MM.1S (cell line): Measurements from ENCODE around the gene CBLB.

ENCODE experiments used
- DNase-seq: peaks from one replicate; pipeline ENCODE4 v3.0.0-alpha.2; 2015
- H2AFZ ChIP-seq: fragments of 300-600 bp; sonication (generic); 2 replicates; pipeline ENCODE4 v1.6.0; 2016; ENCODE audit warnings: antibody characterized with exemption, low read length
- H3F3A ChIP-seq: fragments of 300-600 bp; sonication (generic); 2 replicates; pipeline ENCODE4 v1.6.1; 2016; ENCODE audit warnings: mild to moderate bottlenecking, antibody characterized with exemption, low read length, moderate library complexity, mixed read lengths; ENCODE audit not compliant: insufficient read depth
- H3K27ac ChIP-seq: fragments of 300-600 bp; sonication (generic); 2 replicates; pipeline ENCODE4 v1.5.1; 2016; ENCODE audit warnings: mild to moderate bottlenecking, low read length
- H3K27me3 ChIP-seq: fragments of 300-600 bp; sonication (generic); replicated peaks from 2 replicates; pipeline ENCODE4 v1.6.0; 2016; ENCODE audit warnings: low read length; ENCODE audit not compliant: insufficient read depth
- H3K36me3 ChIP-seq: fragments of 300-600 bp; sonication (generic); replicated peaks from 2 replicates; pipeline ENCODE4 v1.6.1; 2016; ENCODE audit warnings: mild to moderate bottlenecking, low read length, mixed read lengths; ENCODE audit not compliant: insufficient read depth
- H3K4me1 ChIP-seq: fragments of 300-600 bp; sonication (generic); 2 replicates; pipeline ENCODE4 v1.6.1; 2016; ENCODE audit warnings: low read length, mixed read lengths
- H3K4me2 ChIP-seq: fragments of 300-600 bp; sonication (generic); 2 replicates; pipeline ENCODE4 v1.6.0; 2016; ENCODE audit warnings: low read depth, low read length
- H3K4me3 ChIP-seq: fragments of 300-600 bp; sonication (generic); 2 replicates; pipeline ENCODE4 v1.5.1; 2016; ENCODE audit warnings: low read length, mixed read lengths
- H3K79me2 ChIP-seq: fragments of 300-600 bp; sonication (generic); 2 replicates; pipeline ENCODE4 v1.6.1; 2016; ENCODE audit warnings: mixed run types, low read length, mixed read lengths
- H3K9ac ChIP-seq: fragments of 300-600 bp; sonication (generic); 2 replicates; pipeline ENCODE4 v1.6.1; 2016; ENCODE audit warnings: low read length, mixed read lengths
- H3K9me2 ChIP-seq: fragments of 300-600 bp; sonication (generic); replicated peaks from 2 replicates; pipeline ENCODE4 v1.6.1; 2016; ENCODE audit warnings: mild to moderate bottlenecking, low read length, mixed read lengths; ENCODE audit not compliant: insufficient read depth
- H3K9me3 ChIP-seq: fragments of 300-600 bp; sonication (generic); replicated peaks from 2 replicates; pipeline ENCODE4 v1.6.1; 2016; ENCODE audit warnings: mild to moderate bottlenecking, low read length, mixed read lengths; ENCODE audit not compliant: insufficient read depth
- H4K20me1 ChIP-seq: fragments of 300-600 bp; sonication (generic); 2 replicates; pipeline ENCODE4 v1.6.1; 2016; ENCODE audit warnings: mild to moderate bottlenecking, low read length, moderate library complexity, mixed read lengths; ENCODE audit not compliant: insufficient read depth
- CTCF ChIP-seq: fragments of 300-600 bp; sonication (generic); IDR thresholded peaks from 2 replicates; pipeline ENCODE4 v1.5.1; 2016; ENCODE audit warnings: antibody characterized with exemption, low read length, mixed read lengths
- EZH2 ChIP-seq: fragments of 300-600 bp; sonication (generic); optimal IDR thresholded peaks from 2 replicates; pipeline ENCODE3; 2017; ENCODE audit warnings: low read depth, mild to moderate bottlenecking, antibody characterized with exemption, low read length, mixed read lengths
- EZH2phosphoT487 ChIP-seq: fragments of 300-600 bp; sonication (generic); IDR thresholded peaks from 2 replicates; pipeline ENCODE4 v1.6.1; 2018; ENCODE audit warnings: antibody characterized with exemption, low read length

CBLB gene

GRCh38 chr3:105865016-105865623, 3.7 kb downstream of the CBLB start:
- H3F3A ChIP-seq: peaks cover 14% of the 10 kb centered on the region
- DNase-seq: no peak
- no peak overlapping the region for H3K9ac ChIP-seq
- peaks cover 24% of the 10 kb centered on the region for H3K4me1 ChIP-seq
- H2AFZ ChIP-seq: no peak overlapping the region
- peaks cover 49% of the 10 kb centered on the region for H3K27me3 ChIP-seq
- no peaks in the 10 kb centered on the region for H3K9me2 ChIP-seq
- no peak overlapping the region for H3K4me2 ChIP-seq
- H3K27ac ChIP-seq: no peak overlapping the region
- H4K20me1 ChIP-seq: 0 out of 2 replicates have a peak, but pooled peaks cover 4% of the 10 kb centered on the region
- TF ChIP-seq EZH2phosphoT487: no peak
- TF ChIP-seq CTCF: no peak
- no peak for TF ChIP-seq EZH2
- H3K36me3 ChIP-seq: no peaks in the 10 kb centered on the region
- no peaks in the 10 kb centered on the region for H3K79me2 ChIP-seq
- H3K9me3 ChIP-seq: no peaks in the 10 kb centered on the region
- H3K4me3 ChIP-seq: no peak overlapping the region

- Histone ChIP-seq H3F3A (peaks cover 14% of the 10 kb centered on the region), H4K20me1 (0 out of 2 replicates have a peak, but pooled peaks cover 4% of the 10 kb centered on the region), H3K4me1 (peaks cover 24% of the 10 kb centered on the region), H2AFZ (no peak overlapping the region), H3K36me3 (no peaks in the 10 kb centered on the region), H3K27ac (no peak overlapping the region), H3K4me3 (no peak overlapping the region), H3K79me2 (no peaks in the 10 kb centered on the region), H3K9me2 (no peaks in the 10 kb centered on the region), H3K9me3 (no peaks in the 10 kb centered on the region), H3K9ac (no peak overlapping the region), H3K27me3 (peaks cover 49% of the 10 kb centered on the region), H3K4me2 (no peak overlapping the region)
- no peak for TF ChIP-seq EZH2phosphoT487
- TF ChIP-seq EZH2: no peak
- TF ChIP-seq CTCF: no peak
- DNase-seq: no peak
These were observed 4.6 kb downstream of the CBLB start for GRCh38 chr3:105864212-105864611.

- H3K4me3 ChIP-seq: no peak overlapping the region
- TF ChIP-seq EZH2: no peak
- no peak for TF ChIP-seq EZH2phosphoT487
- TF ChIP-seq CTCF: no peak
- H3K27me3 ChIP-seq: peaks cover 48% of the 10 kb centered on the region
- H3K79me2 ChIP-seq: no peaks in the 10 kb centered on the region
- H3K27ac ChIP-seq: no peak overlapping the region
- H4K20me1 ChIP-seq: 0 out of 2 replicates have a peak, but pooled peaks cover 4% of the 10 kb centered on the region
- H3K9ac ChIP-seq: no peak overlapping the region
- H3K4me2 ChIP-seq: no peak overlapping the region
- no peaks in the 10 kb centered on the region for H3K9me3 ChIP-seq
- H3K4me1 ChIP-seq: peaks cover 24% of the 10 kb centered on the region
- no peak overlapping the region for H2AFZ ChIP-seq
- no peak for DNase-seq
- H3K36me3 ChIP-seq: no peaks in the 10 kb centered on the region
- H3K9me2 ChIP-seq: no peaks in the 10 kb centered on the region
- peaks cover 14% of the 10 kb centered on the region for H3F3A ChIP-seq
These were observed 5.2 kb downstream of the CBLB start for GRCh38 chr3:105863608-105864007.
